Activated naive CD4-positive, alpha-beta T cell treated with anti-CD3 and anti-CD28 coated beads, Interleukin-2, amount 10 ng/mL, durations not matched to agents 7 days and 5 days (primary cell): Measurements from ENCODE around the gene MYO1D.
"Not testable (repeated sequence)": the region's sequence is repeated elsewhere in the genome, so short reads cannot be mapped to it uniquely, and the experiment has no call there.

Source experiments
- CTCF ChIA-PET: fragments of 350-600 bp; sonication (Branson Sonifier 250); formaldehyde crosslinking; loops from one replicate; lab custom pipeline; 2021; ENCODE audit warnings: antibody characterized with exemption; lab: Charles Lee
- DNase-seq: peaks from one replicate; pipeline ENCODE4 v3.0.0-alpha.2; 2020
- H3K27ac Mint-ChIP-seq: one replicate; pipeline ENCODE4 v1.8.0; 2021; ENCODE audit warnings: mild to moderate bottlenecking, moderate library complexity, mixed read lengths
- H3K27me3 Mint-ChIP-seq: one replicate; pipeline ENCODE4 v1.8.0; 2021; ENCODE audit warnings: mild to moderate bottlenecking, mixed read lengths
- H3K36me3 Mint-ChIP-seq: one replicate; pipeline ENCODE4 v1.8.0; 2021; ENCODE audit warnings: mixed read lengths
- H3K4me1 Mint-ChIP-seq: one replicate; pipeline ENCODE4 v1.8.0; 2021; ENCODE audit warnings: mixed read lengths
- H3K4me3 Mint-ChIP-seq: one replicate; pipeline ENCODE4 v1.8.0; 2021; ENCODE audit warnings: mild to moderate bottlenecking, moderate library complexity, mixed read lengths
- H3K9me3 Mint-ChIP-seq: one replicate; pipeline ENCODE4 v1.8.0; 2021; ENCODE audit warnings: mixed read lengths

The MYO1D gene

DNA sequence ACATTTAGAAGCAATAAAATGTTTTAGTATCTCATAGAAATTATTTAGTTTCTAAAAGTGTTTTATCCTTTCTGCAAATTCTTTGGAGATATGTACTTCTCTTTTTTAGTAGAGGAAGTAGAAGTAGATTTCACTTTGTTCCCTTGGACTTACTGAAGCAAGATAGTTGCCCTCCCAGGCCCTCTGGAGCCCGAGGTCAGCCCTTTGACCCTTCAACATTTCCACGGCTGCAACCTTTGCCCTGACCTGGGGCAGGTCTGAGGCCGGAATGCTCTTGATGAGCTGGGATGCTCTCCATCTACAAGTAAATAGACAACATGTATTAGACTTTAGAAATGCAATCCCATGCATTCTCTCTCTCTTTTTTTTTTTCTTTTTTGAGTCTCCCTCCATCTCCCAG, 222.6 kb downstream of the MYO1D start:
- Mint-ChIP-seq H3K36me3 (peaks cover 2% of the 10 kb centered on the region), H3K27me3 (no peaks in the 10 kb centered on the region), H3K4me1 (no peaks in the 10 kb centered on the region), H3K4me3 (no peak overlapping the region), H3K9me3 (peaks cover 12% of the 10 kb centered on the region), H3K27ac (no peak overlapping the region)
- no peak for DNase-seq
- CTCF ChIA-PET, result no interaction called here

GRCh38 chr17:32651084-32651483, 225.8 kb downstream of the MYO1D start:
- CTCF ChIA-PET, result interaction anchor here (1.0 to 1.9 kb wide), 2 partner anchors 8 to 10 kb away, joined by 3 to 6 read pairs; no protein-coding TSS in a partner anchor
- Mint-ChIP-seq H3K27me3 (no peaks in the 10 kb centered on the region), H3K4me3 (no peak overlapping the region), H3K27ac (no peak overlapping the region), H3K36me3 (peaks cover 2% of the 10 kb centered on the region), H3K4me1 (no peaks in the 10 kb centered on the region), H3K9me3 (peaks cover 14% of the 10 kb centered on the region)
- DNase-seq, result no peak

GRCh38 chr17:32648450-32648849, 228.5 kb downstream of the MYO1D start:
- Mint-ChIP-seq H3K9me3 (peaks cover 14% of the 10 kb centered on the region), H3K4me1 (no peaks in the 10 kb centered on the region), H3K27ac (no peak overlapping the region), H3K27me3 (peaks cover 4% of the 10 kb centered on the region), H3K36me3 (peaks cover 2% of the 10 kb centered on the region), H3K4me3 (no peak overlapping the region)
- DNase-seq, result no peak
- CTCF ChIA-PET, result no interaction called here

DNA sequence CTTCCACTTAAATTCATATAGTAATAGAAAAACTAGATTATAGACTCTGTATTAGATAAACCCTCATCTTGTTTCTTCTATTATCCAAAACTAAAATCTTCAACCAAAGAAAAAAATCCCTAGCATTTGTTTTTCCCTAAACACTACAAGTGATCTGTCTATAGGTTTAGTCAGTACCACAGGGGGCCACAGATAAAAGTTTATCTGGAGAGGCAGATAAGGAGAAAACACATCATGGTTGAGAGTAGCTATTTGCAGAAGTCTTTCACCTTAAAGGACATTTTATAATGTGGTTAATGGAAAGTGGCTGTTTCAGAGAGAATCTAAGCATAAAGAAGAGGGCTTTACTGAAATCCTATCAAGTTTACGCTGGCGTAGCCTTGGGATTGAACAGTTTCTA, 230.0 kb downstream of the MYO1D start:
- Mint-ChIP-seq H3K27me3 (peaks cover 12% of the 10 kb centered on the region), H3K36me3 (peaks cover 2% of the 10 kb centered on the region), H3K4me1 (no peaks in the 10 kb centered on the region), H3K27ac (no peak overlapping the region), H3K9me3 (peaks cover 14% of the 10 kb centered on the region), H3K4me3 (no peak overlapping the region)
- DNase-seq, result no peak
- CTCF ChIA-PET, result interaction anchor here (1.4 kb wide), 1 partner anchor 12 kb away, joined by 4 read pairs; no protein-coding TSS in a partner anchor

GRCh38 chr17:32641514-32641913, 235.4 kb downstream of the MYO1D start:
- H3K27me3 Mint-ChIP-seq, result peaks cover 14% of the 10 kb centered on the region
- H3K9me3 Mint-ChIP-seq, H3K4me3 Mint-ChIP-seq, DNase-seq, H3K27ac Mint-ChIP-seq, H3K36me3 Mint-ChIP-seq, H3K4me1 Mint-ChIP-seq, CTCF ChIA-PET: not testable (repeated sequence)

DNA sequence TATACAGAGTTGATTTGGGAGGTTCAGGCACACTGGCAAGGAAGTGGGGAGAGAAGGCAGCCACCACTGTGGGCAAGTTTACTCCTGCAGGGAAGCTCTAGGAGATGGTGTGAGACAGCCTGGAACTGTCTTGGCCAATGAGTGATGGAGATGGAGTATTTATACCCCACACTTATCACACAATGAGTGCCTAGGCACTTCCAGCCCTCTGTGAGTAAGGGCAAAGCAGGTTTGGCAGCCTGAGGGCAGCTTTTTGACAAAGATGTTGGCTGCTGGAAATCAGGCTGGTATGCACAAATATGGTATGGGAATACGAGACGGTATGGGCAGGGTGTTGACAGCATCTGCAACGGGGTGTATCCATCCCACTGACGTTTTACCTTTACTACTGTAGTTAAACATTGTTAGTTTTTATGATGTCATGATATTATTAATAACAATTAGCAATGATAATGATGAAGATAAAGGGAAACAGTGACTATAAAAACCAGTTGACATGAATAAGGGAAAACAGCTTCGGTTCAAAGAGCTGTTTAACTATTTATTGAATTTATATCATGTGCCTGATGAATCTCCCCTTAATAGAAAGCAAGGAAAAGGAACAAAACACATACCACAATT, 240.2 kb downstream of the MYO1D start:
- DNase-seq, result no peak
- no peaks in the 10 kb centered on the region for H3K4me1 Mint-ChIP-seq
- H3K36me3 Mint-ChIP-seq, result no peaks in the 10 kb centered on the region
- H3K4me3 Mint-ChIP-seq, result no peak overlapping the region
- CTCF ChIA-PET, result no interaction called here
- H3K9me3 Mint-ChIP-seq, result peaks cover 2% of the 10 kb centered on the region
- peaks cover 5% of the 10 kb centered on the region for H3K27me3 Mint-ChIP-seq
- no peak overlapping the region for H3K27ac Mint-ChIP-seq

DNA sequence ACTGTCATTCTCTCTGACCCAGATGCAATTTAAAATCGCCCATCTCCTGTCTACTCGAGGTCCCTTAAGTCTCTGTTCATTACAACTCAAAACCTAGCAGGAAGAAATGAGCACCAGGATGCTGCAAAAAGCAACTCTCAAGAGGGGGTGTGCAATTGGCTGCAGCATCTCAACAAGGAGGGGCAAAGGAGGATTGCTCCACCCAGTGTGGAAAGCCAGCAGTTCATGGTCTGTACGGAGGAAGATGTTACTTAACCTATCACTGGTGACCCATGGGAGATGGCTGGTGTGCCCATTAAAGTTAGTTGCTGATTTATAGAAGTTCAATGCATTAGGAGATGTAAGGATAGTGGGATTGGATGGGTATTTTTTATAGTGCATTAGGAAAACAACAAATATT, 242.8 kb downstream of the MYO1D start:
- DNase-seq, result no peak
- H3K27ac Mint-ChIP-seq, result no peak overlapping the region
- no peaks in the 10 kb centered on the region for H3K9me3 Mint-ChIP-seq
- H3K36me3 Mint-ChIP-seq, result no peaks in the 10 kb centered on the region
- H3K27me3 Mint-ChIP-seq, result peaks cover 5% of the 10 kb centered on the region
- no peaks in the 10 kb centered on the region for H3K4me1 Mint-ChIP-seq
- CTCF ChIA-PET, result no interaction called here
- H3K4me3 Mint-ChIP-seq, result no peak overlapping the region

DNA sequence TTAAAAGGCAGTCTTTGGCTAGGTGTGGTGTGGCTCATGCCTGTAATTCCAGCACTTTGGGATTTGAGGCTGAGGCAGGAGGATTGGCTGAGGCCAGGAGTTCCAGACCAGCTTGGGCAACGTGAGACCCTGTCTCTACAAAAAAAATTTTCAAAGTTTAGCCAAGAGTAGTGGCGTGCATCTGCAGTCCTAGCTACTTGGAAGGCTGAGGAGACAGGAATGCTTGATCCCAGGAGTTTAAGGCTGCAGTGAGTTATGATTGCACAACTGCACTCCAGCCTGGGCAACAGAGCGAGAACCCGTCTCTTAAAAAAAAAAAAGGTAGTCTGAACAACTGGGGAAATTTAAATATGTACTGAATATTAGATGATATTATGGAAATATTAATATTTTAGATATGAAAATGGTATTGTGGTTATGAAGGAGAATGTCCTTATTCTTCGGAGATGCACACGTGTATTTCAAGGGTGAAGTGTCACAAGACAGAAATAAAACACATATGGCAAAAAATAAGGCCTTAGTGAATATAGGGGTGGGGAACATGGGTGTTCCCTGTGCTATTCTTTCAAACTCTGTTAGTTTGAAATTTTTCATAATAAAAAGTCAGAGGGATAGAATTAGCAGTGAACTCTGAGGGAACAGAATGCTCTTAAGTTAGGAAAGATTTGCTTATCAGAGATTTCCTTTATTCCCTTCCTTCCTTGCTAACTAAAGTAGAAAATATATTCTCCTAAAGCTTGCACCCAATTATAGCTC, 245.4 kb downstream of the MYO1D start:
- no peak for DNase-seq
- no peak overlapping the region for H3K4me3 Mint-ChIP-seq
- H3K27ac Mint-ChIP-seq, result no peak overlapping the region
- CTCF ChIA-PET, result interaction anchor here (0.7 kb wide), 1 partner anchor 148 kb away, joined by 3 read pairs; no protein-coding TSS in a partner anchor
- H3K9me3 Mint-ChIP-seq, result no peaks in the 10 kb centered on the region
- H3K27me3 Mint-ChIP-seq, result peaks cover 3% of the 10 kb centered on the region
- no peaks in the 10 kb centered on the region for H3K4me1 Mint-ChIP-seq
- no peaks in the 10 kb centered on the region for H3K36me3 Mint-ChIP-seq

DNA sequence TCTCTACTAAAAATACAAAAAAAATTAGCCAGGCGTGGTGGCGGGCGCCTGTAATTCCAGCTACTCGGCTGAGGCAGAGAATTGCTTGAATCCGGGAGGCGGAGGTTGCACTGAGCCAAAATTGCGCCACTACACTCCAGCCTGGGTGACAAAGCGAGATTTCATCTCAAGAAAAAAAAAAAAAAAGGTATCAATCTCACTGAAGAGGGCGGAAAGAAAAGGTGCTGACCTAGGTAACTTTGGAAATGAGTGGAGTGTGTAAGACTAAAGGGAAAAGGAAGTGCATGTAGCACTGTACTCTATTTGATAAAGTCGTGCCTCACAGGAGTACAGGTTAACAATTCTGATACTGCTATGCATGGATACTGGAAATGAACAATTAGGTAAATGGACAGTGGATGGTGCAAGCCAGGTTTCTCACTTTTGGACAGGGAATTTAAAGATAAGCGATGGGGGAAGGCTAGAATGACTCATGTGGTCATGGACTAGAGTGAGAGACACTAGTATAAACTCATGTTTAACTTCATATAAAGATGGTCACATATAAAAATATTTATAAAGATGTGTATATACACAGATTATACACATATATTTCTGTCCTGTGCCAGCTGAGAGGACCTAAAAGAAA, 247.2 kb downstream of the MYO1D start:
- no peaks in the 10 kb centered on the region for H3K36me3 Mint-ChIP-seq
- CTCF ChIA-PET, result no interaction called here

GRCh38 chr17:32628271-32629044, 248.5 kb downstream of the MYO1D start:
- CTCF ChIA-PET, result no interaction called here
- H3K4me3 Mint-ChIP-seq, result no peak overlapping the region
- DNase-seq, result no peak

More for the DNA sequence above, 247.2 kb downstream of the MYO1D start:
- no peak overlapping the region for H3K27ac Mint-ChIP-seq
- DNase-seq, result no peak
- no peak overlapping the region for H3K4me3 Mint-ChIP-seq
- no peaks in the 10 kb centered on the region for H3K4me1 Mint-ChIP-seq
- no peaks in the 10 kb centered on the region for H3K27me3 Mint-ChIP-seq
- H3K9me3 Mint-ChIP-seq, result no peaks in the 10 kb centered on the region

GRCh38 chr17:32627239-32627996, 249.5 kb downstream of the MYO1D start:
- DNase-seq, result no peak
- CTCF ChIA-PET, result no interaction called here
- Mint-ChIP-seq H3K9me3 (no peaks in the 10 kb centered on the region), H3K36me3 (no peaks in the 10 kb centered on the region), H3K4me3 (no peak overlapping the region), H3K27me3 (no peaks in the 10 kb centered on the region), H3K4me1 (no peaks in the 10 kb centered on the region), H3K27ac (no peak overlapping the region)

More at GRCh38 chr17:32628271-32629044, 248.5 kb downstream of the MYO1D start:
- H3K4me1 Mint-ChIP-seq, result no peaks in the 10 kb centered on the region
- no peak overlapping the region for H3K27ac Mint-ChIP-seq
- H3K27me3 Mint-ChIP-seq, result no peaks in the 10 kb centered on the region
- no peaks in the 10 kb centered on the region for H3K36me3 Mint-ChIP-seq
- no peaks in the 10 kb centered on the region for H3K9me3 Mint-ChIP-seq

- Mint-ChIP-seq H3K36me3 (no peaks in the 10 kb centered on the region), H3K4me3 (no peak overlapping the region), H3K9me3 (no peaks in the 10 kb centered on the region), H3K27me3 (no peaks in the 10 kb centered on the region), H3K27ac (no peak overlapping the region), H3K4me1 (no peaks in the 10 kb centered on the region)
- CTCF ChIA-PET, result interaction anchor here (1.4 to 1.6 kb wide), 2 partner anchors 15 to 33 kb away, joined by 3 to 5 read pairs; no protein-coding TSS in a partner anchor
- no peak for DNase-seq
These were observed 250.5 kb downstream of the MYO1D start for GRCh38 chr17:32626379-32626791.

DNA sequence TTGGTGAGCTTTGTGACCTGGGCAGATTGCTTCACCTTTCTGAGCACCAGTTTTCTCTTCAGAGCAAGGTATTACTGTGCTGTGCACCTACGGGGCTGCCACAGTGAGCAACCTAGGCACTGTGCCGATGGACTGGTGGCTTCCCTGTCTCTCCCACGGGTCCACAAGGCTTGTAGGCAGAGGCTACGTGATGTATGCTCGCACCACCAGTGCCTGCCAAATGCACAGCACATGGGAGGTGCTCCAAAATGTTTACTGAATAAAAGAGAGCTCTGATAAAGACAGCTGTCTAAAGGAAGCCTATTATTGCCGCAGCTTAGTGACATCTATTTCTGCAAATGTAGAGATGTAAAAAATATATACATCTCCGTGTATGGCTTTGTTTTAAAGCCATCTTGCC, 251.0 kb downstream of the MYO1D start:
- CTCF ChIA-PET, result interaction anchor here (1.4 to 1.6 kb wide), 2 partner anchors 14 to 33 kb away, joined by 3 to 5 read pairs; no protein-coding TSS in a partner anchor
- no peaks in the 10 kb centered on the region for H3K36me3 Mint-ChIP-seq
- H3K4me1 Mint-ChIP-seq, result no peaks in the 10 kb centered on the region
- H3K4me3 Mint-ChIP-seq, result no peak overlapping the region
- no peaks in the 10 kb centered on the region for H3K9me3 Mint-ChIP-seq
- no peak overlapping the region for H3K27ac Mint-ChIP-seq
- DNase-seq, result no peak
- no peaks in the 10 kb centered on the region for H3K27me3 Mint-ChIP-seq
